Uterus (tissue), 2 donors: ENCODE measurements around the gene LCK.

Source experiments
- POLR2A ChIP-seq, 2 donors: fragments of 450-650 bp; IDR thresholded peaks; one replicate each; pipeline ENCODE4 v1.6.1; 2016; ENCODE audit warnings: antibody characterized with exemption in 2 of 2, mild to moderate bottlenecking in 1 of 2, moderate library complexity in 1 of 2
- TF ChIP-seq, protein P1 (sequence below), 4 experiments: fragments of 200-600 bp in 2 of 4; fragments of 450-650 bp in 2 of 4; sonication (generic) in 2 of 4; IDR thresholded peaks; one replicate each; pipeline ENCODE4 v1.5.1; 2016 to 2019; ENCODE audit warnings: antibody characterized with exemption in 4 of 4, mild to moderate bottlenecking in 2 of 4, moderate library complexity in 1 of 4

DNA sequence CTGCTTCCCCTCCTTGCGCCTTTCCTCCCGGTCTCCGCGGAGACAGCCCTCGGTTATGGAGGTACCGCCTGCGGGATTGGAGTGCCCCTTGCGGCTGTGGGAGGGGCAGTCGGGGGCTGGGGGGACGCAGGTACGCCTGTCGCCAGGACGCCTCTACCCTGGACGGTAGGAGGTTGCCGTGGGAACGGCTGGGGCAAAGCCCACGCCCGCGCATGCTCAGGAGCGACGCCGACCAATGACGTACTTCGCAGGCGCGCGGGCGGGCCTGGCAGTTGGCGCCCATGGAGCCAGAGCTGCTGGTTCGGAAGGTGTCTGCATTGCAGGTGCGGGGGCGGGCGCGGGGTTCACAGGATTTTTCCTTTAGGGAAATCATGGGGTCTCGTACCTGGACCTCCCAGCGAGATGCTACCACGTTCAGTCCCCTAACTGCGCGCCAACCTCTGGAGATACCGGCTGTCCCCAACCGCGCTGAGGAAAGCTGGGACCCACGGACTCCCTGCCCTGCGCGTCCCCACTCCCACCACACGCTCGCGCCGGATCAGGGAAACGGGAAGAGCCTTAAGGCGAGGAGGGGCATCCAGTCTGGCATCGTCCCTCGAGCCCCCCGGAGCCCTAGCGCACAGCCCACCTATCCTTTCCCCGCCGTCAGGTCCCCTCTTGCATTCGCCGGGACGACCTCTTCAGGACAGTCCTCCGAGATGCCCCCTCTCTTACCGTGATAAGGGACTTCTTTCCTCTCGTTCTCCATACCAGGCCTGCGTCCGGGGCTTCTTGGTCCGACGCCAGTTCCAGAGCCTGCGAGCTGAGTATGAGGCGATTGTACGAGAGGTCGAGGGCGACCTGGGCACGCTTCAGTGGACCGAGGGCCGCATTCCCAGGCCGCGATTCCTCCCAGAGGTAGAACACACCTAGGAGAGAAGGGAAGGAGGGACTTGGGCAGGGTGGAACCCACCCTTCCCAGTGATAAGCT lies 45.4 kb upstream of the LCK start, which contains the start of gene IQCC:
- TF ChIP-seq, protein P1, sequence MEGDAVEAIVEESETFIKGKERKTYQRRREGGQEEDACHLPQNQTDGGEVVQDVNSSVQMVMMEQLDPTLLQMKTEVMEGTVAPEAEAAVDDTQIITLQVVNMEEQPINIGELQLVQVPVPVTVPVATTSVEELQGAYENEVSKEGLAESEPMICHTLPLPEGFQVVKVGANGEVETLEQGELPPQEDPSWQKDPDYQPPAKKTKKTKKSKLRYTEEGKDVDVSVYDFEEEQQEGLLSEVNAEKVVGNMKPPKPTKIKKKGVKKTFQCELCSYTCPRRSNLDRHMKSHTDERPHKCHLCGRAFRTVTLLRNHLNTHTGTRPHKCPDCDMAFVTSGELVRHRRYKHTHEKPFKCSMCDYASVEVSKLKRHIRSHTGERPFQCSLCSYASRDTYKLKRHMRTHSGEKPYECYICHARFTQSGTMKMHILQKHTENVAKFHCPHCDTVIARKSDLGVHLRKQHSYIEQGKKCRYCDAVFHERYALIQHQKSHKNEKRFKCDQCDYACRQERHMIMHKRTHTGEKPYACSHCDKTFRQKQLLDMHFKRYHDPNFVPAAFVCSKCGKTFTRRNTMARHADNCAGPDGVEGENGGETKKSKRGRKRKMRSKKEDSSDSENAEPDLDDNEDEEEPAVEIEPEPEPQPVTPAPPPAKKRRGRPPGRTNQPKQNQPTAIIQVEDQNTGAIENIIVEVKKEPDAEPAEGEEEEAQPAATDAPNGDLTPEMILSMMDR (IDR thresholded peaks at IDR 0.05), result peak in 1 of 4 experiments; percentile 2
- TF ChIP-seq POLR2A (IDR thresholded peaks at IDR 0.05), result peak; percentile 26 to 71
